Gastroesophageal sphincter (tissue), 3 donors: ENCODE results near the gene SAMD9L.

Experiments used
- CTCF ChIP-seq, 4 experiments: fragments of 200-600 bp in 2 of 4; fragments of 450-650 bp in 2 of 4; sonication (generic) in 1 of 4; IDR thresholded peaks; one replicate each; pipeline ENCODE4 v1.5.1; 2017 to 2019; ENCODE audit warnings: antibody characterized with exemption in 4 of 4, mild to moderate bottlenecking in 2 of 4, moderate library complexity in 2 of 4
- EP300 ChIP-seq: sonication (generic); formaldehyde crosslinking; IDR thresholded peaks from one replicate; pipeline ENCODE4 v1.6.1; 2017; ENCODE audit warnings: antibody characterized with exemption, mild to moderate bottlenecking

- TF ChIP-seq CTCF (IDR thresholded peaks at IDR 0.05) (no peak), EP300 (no peak)
These were observed 37.3 kb upstream of the SAMD9L start for GRCh38 chr7:93185303-93186027.
